ENCODE data around the gene TECPR1.
A peak's percentile ranks its signal among the peaks of the same experiment; 100 is the strongest.

The TECPR1 gene

DNA sequence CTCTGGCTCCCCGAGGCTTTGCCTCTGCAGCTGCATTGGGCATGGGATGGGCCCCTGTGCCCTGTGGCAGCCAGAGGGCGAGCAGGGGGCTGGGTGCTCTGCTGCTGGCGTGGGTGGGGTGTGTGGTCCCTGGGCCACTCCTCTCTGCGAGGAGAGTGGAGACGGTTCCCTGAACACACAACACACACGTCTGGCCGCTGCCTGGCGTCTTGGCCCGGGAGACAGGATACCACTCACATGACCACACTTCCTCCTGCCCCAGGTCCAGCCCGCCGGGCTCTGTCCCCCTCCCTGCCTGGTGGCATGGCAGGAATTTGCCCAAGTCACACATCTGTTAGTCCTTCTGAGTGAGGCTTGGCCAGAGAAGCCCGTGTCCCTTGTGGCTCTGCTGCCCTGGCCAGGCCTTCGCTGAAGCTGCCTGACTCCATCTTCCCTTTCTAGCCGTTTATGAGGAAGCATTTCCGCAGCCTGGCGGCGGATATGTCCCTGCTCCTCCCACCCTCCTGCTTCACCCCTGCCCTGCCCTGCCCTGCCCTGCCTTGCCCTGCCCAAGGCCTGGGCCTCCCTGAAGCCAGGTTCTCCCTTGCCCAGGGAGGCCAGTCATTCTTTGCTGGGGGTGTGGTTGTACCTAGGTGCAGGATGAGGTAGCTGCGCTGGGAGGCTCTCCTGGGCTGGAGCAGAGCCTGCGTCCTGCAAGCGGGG is 32.5 kb upstream of the TECPR1 start:
- DNase-seq, result peak in 1 of 2 donors; percentile 47

DNA sequence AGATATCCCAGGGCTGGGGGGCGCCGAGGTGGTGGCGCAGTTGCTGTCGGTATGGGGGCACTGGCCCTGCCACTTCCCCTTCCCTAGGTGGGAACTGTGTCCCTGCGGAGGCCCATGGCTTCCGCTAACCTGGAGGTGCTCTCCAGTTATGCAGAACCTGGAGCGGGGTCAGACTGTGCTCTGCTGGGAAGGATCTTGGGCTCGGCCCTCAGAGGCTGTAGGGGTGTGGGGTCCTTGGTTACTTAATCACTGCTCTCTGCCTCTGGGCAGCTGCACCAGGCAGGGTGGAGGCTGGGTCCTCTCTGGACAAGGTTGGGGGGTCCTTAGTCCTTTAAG is 31.8 kb upstream of the TECPR1 start:
- no peak for DNase-seq

DNA sequence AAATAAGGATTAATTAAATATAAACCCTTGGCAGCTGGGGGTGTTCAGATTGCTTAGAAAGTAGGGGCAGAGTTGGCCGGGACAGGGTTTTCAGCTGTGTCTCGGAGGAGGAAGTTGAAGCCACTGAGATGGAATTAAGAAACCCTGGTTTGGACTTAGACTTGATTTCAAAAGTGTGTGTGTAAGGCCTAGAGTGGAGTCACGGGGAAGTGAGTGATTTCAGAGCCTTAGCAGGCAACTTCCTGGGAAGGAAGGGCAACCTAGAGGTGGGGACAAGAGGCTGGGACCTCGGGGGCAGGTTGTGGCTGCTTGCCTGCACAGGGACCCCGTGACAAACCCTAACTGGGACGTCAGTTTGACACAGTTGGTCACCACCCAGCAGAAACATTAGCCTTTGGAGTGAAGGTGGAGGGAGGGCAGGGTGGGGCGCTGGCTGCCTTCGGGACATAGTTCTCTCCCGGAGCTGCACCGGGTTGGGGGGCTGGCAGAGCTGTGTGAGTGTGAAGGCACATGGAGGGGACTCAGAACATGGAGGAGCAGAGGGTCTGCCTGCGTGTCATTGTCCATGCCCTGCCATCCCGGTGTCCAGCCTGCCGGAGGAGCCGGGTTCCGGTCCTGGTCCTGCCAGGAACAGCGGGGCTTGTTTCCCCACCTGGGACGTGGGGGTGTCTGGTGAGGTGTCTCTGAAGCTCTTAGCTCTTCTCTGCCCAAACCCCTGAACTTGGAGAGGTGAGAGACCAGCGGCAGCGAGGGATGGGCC is 31.3 kb upstream of the TECPR1 start:
- DNase-seq, result peak; percentile 16 to 46

DNA sequence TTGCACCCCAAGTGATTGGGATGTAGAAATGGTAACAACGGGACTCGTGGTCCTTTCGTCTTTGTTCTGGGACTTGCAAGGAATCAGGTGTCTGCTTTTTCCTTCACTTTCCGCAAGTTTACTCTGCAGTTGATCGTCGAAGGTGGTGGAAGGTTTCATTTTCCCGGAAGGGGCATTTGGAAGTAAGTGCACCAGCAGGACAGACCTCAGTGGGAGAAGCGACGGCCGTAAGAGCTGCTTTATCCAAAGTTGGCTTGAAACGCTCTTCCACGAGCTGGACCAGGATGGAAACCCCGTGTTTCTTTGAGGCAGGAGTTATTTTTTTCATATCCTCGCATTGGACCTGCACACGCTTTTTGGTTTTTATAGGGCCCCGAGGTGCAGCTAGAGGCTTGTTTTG is 30.7 kb upstream of the TECPR1 start:
- no peak for DNase-seq

DNA sequence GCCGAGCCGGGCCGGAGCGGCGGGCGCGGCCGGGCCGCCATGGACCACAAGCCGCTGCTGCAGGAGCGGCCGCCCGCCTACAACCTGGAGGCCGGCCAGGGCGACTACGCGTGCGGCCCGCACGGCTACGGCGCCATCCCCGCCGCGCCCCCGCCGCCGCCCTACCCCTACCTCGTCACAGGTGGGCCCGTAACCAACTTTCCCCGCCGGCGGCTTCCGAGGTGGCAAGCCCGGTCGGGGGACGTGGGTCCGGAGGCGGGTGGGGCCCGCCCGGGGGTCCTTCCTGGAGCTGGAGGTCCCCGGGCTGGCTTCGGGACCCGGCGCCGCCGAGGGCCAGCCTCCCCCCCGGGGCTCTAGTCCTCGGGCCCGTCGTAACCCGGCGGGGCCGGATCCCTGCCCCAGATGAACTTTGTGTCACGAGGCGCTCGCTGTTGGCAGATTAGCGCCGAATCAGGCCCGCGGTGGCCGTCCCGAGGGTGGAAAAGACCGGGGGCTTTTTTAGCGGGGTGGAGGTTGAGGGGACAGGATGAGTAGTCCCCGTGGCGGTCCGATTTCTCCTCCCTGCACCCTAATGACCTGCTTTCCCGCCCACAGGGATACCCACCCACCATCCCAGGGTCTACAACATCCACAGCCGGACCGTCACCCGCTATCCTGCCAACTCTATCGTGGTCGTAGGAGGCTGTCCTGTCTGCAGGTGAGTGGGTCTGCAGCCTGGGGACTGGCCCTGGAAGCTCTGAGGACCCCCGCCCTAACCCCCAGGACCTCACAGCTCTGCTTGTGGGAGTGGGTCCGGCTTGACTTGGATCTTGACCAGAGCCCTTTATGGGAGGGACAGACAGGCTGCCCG is 29.9 kb upstream of the TECPR1 start:
- no peak for DNase-seq

DNA sequence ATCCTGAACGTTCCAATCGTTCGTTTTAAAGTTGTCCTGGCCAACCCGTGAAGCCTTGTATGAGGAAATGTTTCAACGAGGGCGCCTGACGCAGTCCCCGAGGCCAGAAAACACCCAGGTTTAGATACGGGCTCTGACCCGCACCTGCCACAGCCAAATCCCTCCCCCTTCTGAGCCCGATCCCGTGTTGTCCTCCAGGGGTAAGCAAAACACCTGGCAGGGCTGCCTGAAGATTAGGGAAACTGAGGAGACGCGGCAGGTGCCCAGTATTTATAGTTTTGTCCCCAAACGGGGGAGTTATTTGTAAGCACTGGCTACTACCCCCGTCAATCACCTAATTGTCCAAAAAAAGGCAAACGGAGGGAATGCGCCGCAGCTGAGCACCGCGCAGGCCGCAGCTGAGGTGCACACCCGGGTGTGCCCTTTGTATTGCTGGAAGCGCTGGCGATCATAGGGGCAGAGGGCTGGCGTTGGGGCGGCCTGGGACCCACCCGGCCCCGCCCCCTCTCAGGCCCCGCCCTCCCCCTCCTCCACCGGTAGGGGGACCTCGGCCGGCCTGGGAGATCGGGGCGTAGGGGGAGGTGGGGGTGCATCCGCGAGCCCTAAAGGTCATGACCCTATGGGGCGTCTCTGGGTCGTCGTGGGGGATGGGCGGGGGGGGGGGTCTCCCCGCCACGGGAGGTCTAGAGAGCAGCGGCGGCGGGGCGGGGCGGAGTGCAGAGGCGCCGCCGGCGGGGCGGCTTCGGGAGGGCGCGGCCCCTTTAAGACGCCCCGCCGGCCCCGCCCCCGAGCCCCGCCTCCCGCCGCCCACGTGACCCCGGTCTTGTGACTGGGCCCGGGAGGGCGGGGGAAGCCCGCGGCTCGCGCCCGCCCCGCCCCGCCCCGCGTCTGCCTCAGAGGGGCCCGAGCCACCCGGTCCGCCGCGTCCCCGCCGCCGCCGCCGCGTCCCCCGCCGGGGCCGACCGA is 29.0 kb upstream of the TECPR1 start, which contains the start of gene BRI3:
TSS of gene BRI3 (plus strand) at position 896 of the 966 bp plus-strand sequence. CDS start 110 bp downstream, outside the sequence.
- peak; percentile 91 to 93 for DNase-seq

DNA sequence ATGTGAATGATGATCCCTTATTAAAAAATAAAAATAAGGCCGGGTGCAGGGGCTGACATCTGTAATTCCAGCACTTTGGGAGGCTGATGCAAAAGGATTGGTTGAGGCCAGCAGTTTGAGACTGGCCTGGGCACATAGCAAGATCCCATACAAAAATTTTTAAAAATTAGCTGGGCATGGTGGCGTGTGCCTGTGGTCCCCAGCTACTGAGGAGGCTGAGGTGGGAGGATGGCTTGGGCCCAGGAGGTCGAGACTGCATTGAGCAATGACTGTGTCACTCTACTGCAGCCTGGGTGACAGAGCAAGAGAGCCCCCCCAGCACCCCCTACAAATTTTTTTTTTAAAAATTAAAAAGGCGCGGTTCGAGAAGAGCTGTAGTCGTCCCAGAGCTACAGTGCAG is 28.3 kb upstream of the TECPR1 start:
- DNase-seq, result no peak

DNA sequence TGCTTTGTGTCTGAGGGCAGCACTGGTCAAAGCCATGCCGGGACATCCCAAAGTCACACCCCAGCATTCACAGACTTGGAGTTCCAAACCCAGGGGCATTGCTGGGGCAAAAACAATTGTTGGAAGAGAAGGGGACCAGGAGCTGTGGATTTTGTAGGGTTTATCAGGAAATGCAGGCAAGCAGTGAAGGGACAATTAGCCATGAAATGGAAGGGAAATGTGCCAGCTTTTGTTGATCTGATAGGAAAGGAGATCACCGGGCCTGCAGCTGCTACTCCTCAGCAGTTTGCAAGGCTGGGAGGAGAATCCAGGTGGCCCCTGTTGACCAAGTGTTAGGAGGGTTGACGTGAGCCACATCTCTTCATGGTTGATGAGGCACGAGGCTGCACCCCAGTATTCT is 26.9 kb upstream of the TECPR1 start:
- no peak for DNase-seq

DNA sequence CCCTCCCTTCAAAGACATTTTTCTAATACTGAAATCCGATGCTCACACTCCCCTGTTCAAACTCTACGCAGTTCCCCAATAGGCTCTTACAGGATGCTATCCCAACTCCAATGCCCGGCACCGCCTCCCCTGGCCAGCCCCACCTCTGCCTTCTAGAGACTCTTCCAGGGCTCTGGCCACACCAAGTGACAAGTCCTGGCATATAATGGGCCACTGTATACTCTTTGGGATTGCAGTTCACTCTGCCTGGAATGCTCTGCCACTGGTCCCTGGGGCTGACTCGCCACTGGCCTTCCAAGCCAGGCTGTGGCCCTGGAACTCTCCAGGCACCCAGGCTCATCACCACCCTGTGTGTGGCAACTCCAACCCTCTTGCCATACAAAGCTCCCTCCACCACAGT is 26.4 kb upstream of the TECPR1 start:
- no peak for DNase-seq

DNA sequence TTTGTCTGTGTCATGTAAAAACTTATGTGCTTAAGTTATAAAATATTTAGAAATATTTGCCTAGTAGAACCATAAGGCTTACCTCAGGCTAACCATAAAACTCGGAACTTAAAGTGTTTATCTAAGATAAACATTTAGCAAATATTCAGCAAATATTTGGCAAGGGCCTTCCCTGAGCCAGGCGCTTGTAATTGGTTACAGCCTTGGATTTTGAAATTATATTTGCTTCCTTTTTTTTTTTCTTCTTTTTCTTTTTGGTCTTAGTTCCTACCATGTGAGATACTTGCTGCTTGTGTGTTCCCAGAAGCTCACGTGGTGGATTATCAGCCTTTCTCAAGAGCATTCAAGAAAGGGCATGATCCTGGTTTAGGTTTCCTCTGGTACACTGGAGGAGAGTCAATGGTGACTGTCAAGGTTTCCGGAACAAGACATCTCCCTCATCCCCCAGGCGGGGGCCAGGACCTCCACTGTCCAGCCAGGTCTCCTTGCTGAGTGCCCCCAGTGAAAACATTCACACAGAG is 24.3 kb upstream of the TECPR1 start:
- DNase-seq, result no peak

DNA sequence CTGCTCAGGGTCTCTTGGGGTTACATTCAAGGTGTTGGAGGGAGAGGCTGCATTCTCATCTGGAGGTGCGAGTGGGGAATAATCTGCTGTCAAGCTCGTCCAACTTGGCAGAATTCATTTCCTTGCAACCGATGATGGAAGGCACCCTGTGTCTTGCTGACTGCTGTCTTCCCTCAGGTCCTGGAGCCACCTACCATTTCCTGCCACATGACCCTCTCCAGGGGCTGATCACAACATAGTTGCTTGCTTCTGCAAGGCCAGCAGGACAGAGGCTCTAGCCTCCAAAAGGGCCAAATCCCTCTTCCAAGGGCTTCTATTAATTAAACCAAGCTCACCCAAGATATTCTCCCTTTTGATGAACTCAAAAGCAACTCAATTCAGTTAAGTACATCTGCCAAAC is 15.3 kb upstream of the TECPR1 start:
- no peak for DNase-seq

DNA sequence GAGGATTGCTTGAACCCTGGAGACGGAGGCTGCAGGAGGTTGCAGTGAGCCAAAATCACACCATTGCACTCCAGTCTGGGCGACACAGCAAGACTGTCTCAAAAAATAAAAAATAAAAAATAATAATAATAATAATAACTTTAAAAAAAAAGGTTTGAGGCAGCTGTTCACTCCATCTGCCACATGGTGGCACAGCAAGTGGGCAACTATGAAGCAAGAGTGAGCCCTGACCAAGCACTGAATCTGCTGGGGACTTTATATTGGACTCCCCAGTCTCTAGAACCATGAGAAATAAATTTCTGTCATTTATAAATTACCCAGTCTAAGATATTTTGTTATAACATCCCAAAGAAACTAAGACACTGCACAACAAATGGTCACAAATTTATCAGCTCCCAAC is 14.8 kb upstream of the TECPR1 start:
- DNase-seq, result no peak

DNA sequence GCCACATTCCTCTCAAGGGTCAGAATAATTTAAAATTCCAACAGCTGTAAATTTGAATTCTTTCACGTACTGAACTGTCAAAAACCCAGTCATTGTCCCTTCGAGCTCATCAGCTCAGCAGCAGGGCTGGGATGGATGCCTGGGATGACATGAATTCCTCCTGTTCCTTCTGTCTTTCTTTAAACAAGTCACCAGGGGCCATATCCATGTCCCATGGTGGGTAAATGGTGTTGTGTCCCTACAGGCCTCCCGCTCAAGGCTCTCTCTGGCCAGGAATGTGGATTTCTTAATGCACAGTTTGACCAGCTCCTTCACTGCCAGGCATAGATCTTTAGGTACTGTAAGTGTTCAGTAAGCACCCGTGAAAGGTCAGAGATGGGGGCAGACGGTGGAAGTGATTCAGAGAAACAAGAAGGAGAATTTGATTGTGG is 13.8 kb upstream of the TECPR1 start:
- no peak for DNase-seq

DNA sequence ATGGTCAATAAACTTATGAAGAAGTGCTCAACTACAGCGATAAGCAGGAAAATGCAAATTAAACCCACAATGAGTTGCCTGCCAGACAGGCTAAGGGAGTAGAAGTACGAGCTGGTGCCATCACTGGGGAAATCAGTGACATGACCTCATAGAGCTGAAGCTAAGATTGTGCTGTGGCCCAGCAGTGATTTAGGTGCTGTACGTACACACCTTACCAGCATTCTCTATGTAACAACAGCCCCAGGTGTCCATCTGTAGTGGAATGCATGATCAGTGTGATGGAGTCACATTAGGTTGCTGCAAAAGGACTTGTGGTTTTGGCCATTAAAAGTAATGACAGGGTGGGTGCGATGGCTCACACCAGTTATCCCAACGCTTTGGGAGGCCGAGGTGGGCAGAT is 5.7 kb upstream of the TECPR1 start:
- DNase-seq, result no peak

DNA sequence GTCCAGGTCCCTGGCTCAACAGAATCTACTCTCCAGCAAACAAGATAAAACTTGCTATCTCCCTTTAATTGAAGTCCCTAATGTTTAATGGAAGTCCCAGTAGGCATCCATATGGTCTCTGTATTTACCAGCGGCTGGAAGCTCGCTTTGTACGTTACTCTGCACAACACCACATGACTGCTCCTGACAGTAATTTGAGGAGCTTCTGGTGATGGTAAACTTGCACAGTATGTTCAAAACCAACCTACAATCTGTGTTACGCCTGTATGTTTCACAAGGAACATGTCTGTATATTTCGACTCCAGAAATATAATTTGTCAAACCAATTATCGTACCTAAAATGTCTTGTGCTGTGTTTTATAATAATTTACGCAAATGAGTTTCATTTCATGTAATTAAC is 4.4 kb upstream of the TECPR1 start:
- DNase-seq, result no peak

DNA sequence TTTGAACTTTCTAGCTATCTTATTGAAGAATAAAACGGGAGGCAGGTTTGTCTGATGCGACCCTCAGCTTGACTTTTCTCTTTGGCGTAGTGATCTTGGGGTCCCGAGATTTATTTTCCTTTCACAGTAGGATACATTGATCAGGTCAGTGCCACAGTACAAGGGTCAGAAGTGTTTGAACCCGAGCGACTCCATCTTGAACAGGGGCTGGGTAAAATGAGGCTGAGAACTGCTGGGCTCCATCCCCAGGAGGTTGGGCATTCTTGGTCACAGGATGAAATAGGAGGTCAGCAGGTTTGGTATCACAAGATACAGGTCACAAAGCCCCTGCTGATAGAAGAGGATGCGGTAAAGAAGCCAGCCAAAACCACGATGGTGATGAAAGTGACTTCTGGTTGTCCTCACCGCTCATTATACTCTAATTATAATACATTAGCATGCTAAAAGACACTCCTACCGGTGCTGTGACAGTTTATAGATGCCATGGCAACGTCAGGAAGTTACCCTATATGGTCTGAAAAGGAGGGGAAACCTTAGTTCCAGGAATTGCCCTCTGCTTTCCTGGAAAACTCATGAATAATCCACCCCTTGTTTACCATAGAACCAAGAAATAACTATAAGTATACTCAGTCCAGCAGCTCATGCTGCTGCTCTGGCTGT is 3.0 kb upstream of the TECPR1 start:
- DNase-seq, result peak in 1 of 2 donors; percentile 60

DNA sequence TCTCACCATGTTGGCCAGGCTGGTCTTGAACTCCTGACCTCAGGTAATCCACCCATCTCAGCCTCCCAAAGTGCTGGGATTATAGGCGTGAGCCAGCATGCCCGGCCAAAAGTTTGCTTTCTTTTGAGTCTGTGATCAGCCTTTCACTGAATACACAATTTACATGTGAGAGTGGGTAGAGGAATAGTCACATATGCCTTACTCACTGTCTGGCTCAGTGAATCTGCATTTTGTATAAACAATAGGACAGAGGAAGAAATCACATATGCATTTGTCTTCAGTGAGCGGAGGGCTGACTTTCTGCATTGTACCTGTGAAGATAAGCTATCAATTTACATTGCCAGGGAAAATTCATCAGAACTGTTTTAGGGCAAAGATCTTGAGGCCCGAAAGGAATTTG is 2.5 kb upstream of the TECPR1 start:
- no peak for DNase-seq

DNA sequence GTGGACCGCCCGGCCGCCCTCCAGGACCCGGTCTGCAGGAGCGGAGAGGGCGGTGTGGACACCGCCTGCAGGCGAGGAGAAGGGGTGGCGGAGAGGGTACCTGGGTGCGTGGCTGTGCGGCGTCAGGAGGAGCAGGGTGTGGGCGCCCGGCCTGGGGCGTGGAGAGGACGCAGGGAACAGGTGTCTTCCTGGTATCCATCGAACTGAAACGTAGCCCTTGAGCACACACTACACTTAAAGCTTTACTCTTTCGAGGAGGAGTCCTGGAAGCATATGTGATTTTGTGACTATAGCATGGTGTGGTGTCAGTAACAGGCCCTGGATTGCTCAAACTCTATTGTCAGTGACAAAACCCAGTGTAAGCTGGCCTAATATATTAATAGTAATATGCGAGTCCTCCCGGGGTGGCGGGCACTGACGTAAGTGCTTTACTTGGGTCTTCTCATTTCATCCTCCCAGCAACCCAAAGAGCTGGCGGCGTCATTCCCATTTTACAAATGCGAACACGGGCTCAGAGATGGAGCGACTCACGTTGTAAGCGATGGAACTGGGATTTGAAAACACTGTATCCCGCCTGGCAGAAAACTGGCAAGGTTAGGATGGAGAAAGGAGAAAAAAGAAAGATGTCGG is 508 bp upstream of the TECPR1 start:
- no peak for DNase-seq

DNA sequence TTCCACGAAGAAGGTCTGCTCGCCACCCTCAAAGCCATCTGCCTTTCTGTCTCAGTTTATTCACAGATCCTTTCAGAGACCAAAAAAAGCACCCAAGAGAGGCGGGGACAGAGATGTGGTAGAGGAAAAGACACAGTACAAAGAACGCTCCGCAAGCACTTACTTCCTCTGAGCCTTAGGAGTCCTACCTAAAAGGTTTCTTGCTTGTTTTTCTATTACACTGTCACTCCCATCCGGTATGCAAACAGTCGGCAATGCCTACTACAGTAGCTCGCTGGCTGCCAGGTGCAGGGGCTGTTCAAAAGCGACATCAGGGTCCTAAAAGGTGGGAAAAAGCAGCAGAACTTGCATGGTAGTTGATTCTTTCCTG is 816 bp downstream of the TECPR1 start:
- peak; percentile 43 to 72 for DNase-seq

DNA sequence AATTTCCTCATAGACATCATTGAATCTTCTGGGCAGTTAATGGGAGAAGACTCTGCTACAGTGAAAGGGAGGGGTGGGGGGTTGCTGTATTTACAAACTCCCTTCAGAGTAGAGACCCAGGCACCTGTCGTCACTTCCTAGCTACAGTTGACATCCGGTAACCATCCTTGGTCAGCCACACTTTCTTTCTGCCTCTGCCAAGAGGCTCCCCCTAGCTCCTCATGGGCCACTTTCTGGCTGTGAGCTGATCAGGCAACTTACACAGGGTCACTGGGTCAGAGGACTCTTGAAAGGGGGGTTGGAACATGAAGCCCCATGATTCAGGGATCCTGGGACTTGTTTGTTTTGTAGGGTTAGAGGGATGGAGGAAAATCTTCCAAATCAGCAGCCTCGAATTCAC is 1.2 kb downstream of the TECPR1 start:
- peak; percentile 30 to 68 for DNase-seq

DNA sequence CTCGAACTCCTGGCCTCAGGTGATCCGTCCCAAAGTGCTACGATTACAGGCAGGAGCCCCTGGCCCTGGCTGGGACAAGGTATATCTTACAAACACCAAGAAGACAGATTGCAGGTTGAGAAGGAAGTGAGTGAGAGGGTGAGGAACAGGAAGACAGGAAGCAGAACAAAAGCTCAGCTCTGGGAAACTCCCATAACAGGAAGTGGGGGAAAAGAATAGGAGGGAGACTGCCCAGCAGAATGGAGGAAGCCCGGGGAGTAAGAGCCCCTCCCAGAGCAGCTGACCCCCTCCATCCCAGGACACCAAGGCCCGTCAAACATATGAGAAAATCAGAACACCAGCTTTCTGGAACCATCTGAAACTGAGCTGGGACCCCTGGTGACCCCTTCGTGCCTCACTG is 2.9 kb downstream of the TECPR1 start:
- peak in 1 of 2 donors; percentile 10 for DNase-seq

Measured in CD4-positive, alpha-beta T cell treated with Interferon alpha-2 for 1 hour (primary cell).